GM23248 (cell line): ENCODE results near the gene ANO10. TPM values are rescaled to one million over a fixed set of nuclear protein-coding genes. Genes with fewer than 3 reads are reported as not detected.

Experiments used
- DNase-seq: peaks from one replicate; pipeline ENCODE4 v3.0.0-alpha.2; 2015
- H2AFZ ChIP-seq: fragments of 200-600 bp; sonication (generic); 2 replicates; pipeline ENCODE4 v1.6.1; 2016; ENCODE audit warnings: antibody characterized with exemption
- H3F3A ChIP-seq: fragments of 200-600 bp; sonication (generic); 2 replicates; pipeline ENCODE4 v1.6.1; 2016; ENCODE audit warnings: mild to moderate bottlenecking, antibody characterized with exemption, mixed run types; ENCODE audit not compliant: insufficient read depth
- H3K27ac ChIP-seq: fragments of 200-600 bp; sonication (generic); 2 replicates; pipeline ENCODE4 v1.5.1; 2016; ENCODE audit warnings: mild to moderate bottlenecking
- H3K27me3 ChIP-seq: fragments of 200-600 bp; sonication (generic); replicated peaks from 2 replicates; pipeline ENCODE4 v1.6.1; 2016; ENCODE audit warnings: mild to moderate bottlenecking; ENCODE audit not compliant: insufficient read depth
- H3K36me3 ChIP-seq: fragments of 200-600 bp; sonication (generic); 2 replicates; pipeline ENCODE4 v1.6.1; 2016; ENCODE audit warnings: low read depth, mild to moderate bottlenecking
- H3K4me1 ChIP-seq: fragments of 200-600 bp; sonication (generic); 2 replicates; pipeline ENCODE4 v1.6.1; 2016; ENCODE audit warnings: mild to moderate bottlenecking; ENCODE audit not compliant: insufficient read depth
- H3K4me2 ChIP-seq: fragments of 200-600 bp; sonication (generic); one replicate; pipeline ENCODE4 v1.6.1; 2016; ENCODE audit warnings: mild to moderate bottlenecking; ENCODE audit not compliant: unreplicated experiment
- H3K4me3 ChIP-seq: fragments of 200-600 bp; sonication (generic); 2 replicates; pipeline ENCODE4 v1.5.1; 2016; ENCODE audit warnings: mild to moderate bottlenecking
- H3K79me2 ChIP-seq: fragments of 200-600 bp; sonication (generic); 2 replicates; pipeline ENCODE4 v1.6.1; 2016; ENCODE audit warnings: mild to moderate bottlenecking; ENCODE audit not compliant: insufficient read depth
- H3K9ac ChIP-seq: fragments of 200-600 bp; sonication (generic); 2 replicates; pipeline ENCODE4 v1.6.1; 2016; ENCODE audit warnings: mild to moderate bottlenecking
- H3K9me2 ChIP-seq: fragments of 200-600 bp; sonication (generic); 2 replicates; pipeline ENCODE4 v1.6.1; 2016; ENCODE audit warnings: mixed run types, mild to moderate bottlenecking, moderate library complexity; ENCODE audit not compliant: insufficient read depth
- H3K9me3 ChIP-seq: fragments of 200-600 bp; sonication (generic); one replicate; pipeline ENCODE4 v1.6.1; 2017; ENCODE audit warnings: low read depth
- H4K20me1 ChIP-seq: fragments of 200-600 bp; sonication (generic); 2 replicates; pipeline ENCODE4 v1.6.0; 2016; ENCODE audit not compliant: insufficient read depth
- EZH2 ChIP-seq: fragments of 200-600 bp; sonication (generic); IDR thresholded peaks from 2 replicates; pipeline ENCODE4 v1.6.1; 2018; ENCODE audit warnings: antibody characterized with exemption, mild to moderate bottlenecking; ENCODE audit not compliant: insufficient read depth, poor library complexity, severe bottlenecking
- EZH2phosphoT487 ChIP-seq: fragments of 200-600 bp; sonication (generic); IDR thresholded peaks from 2 replicates; pipeline ENCODE4 v1.6.1; 2018; ENCODE audit warnings: antibody characterized with exemption, moderate library complexity, mild to moderate bottlenecking, low read depth; ENCODE audit not compliant: insufficient read depth
- WGBS, 2 experiments: methylation state at CpG; one replicate each; pipeline ENCODE4 v1.1.6; 2015 to 2017; ENCODE audit warnings: low lambda C conversion rate in 2 of 2, low coverage in 1 of 2; ENCODE audit errors: missing lambda C conversion rate in 2 of 2; 5-methylcytosine and 5-hydroxymethylcytosine counted together
- in situ Hi-C: fragments of 300-500 bp; cut with MboI; formaldehyde crosslinking; loops from 2 replicates; pipeline ENCODE4 v1.15.0; 2020
- polyA plus RNA-seq: library from polyadenylated mRNA; unstranded; fragments of >200 nt; fragmentation: Nextera tagmentation; extraction: Ambion mirVana; gene quantifications from 2 replicates; pipeline ENCODE4 v1.2.1, GENCODE V29; 2016
- total RNA-seq: library from RNA; depleted of rRNA; stranded (reverse); fragments of >200 nt; shearing (Covaris generic); gene quantifications from 2 replicates; pipeline ENCODE4 v1.2.3, GENCODE V29; 2014

Gene ANO10
- total and polyA plus RNA-seq, 2 experiments from 2014 or later, result 51.1 to 73.2 TPM

- Histone ChIP-seq H3K9me3 (no peaks in the 10 kb centered on the region), H3K27me3 (no peaks in the 10 kb centered on the region), H3K9me2 (no peaks in the 10 kb centered on the region), H2AFZ (no peak overlapping the region), H3K9ac (no peak overlapping the region), H3K4me1 (0 out of 2 replicates have a peak, but pooled peaks cover 2% of the 10 kb centered on the region), H3K27ac (no peak overlapping the region), H3K79me2 (no peaks in the 10 kb centered on the region), H3K4me3 (no peak overlapping the region), H3F3A (no peaks in the 10 kb centered on the region), H3K36me3 (no peaks in the 10 kb centered on the region), H3K4me2 (no peak overlapping the region), H4K20me1 (no peaks in the 10 kb centered on the region)
- DNase-seq, result no peak
- TF ChIP-seq EZH2 (no peak), EZH2phosphoT487 (no peak)
- 100% methylated on average over 1 of the region's 1 CpG for WGBS, 2 experiments
- in situ Hi-C loops, result no loop called here
These were observed 210.4 kb downstream of the ANO10 start for GRCh38 chr3:43411429-43411828.

- Histone ChIP-seq H3K27ac (no peak overlapping the region), H3K4me3 (no peak overlapping the region), H3K9ac (no peak overlapping the region), H3K36me3 (no peaks in the 10 kb centered on the region), H3K27me3 (no peaks in the 10 kb centered on the region), H2AFZ (no peak overlapping the region), H3K9me3 (no peaks in the 10 kb centered on the region), H3F3A (no peaks in the 10 kb centered on the region), H4K20me1 (no peaks in the 10 kb centered on the region), H3K9me2 (no peaks in the 10 kb centered on the region), H3K4me1 (0 out of 2 replicates have a peak, but pooled peaks cover 5% of the 10 kb centered on the region), H3K79me2 (no peaks in the 10 kb centered on the region), H3K4me2 (no peak overlapping the region)
- 94 to 97% methylated on average over 3 of the region's 3 CpGs for WGBS, 2 experiments
- in situ Hi-C loops, result no loop called here
- TF ChIP-seq EZH2phosphoT487, result no peak
- TF ChIP-seq EZH2, result no peak
- no peak for DNase-seq
These were observed 211.2 kb downstream of the ANO10 start for GRCh38 chr3:43410592-43410991.

GRCh38 chr3:43409506-43409905, 212.3 kb downstream of the ANO10 start:
- WGBS, 2 experiments, result 93 to 98% methylated on average over 4 of the region's 4 CpGs
- Histone ChIP-seq H3K9ac (no peak overlapping the region), H3K27ac (no peak overlapping the region), H3K9me2 (no peaks in the 10 kb centered on the region), H3K4me1 (0 out of 2 replicates have a peak, but pooled peaks cover 5% of the 10 kb centered on the region), H3K27me3 (no peaks in the 10 kb centered on the region), H3F3A (no peaks in the 10 kb centered on the region), H4K20me1 (no peaks in the 10 kb centered on the region), H3K9me3 (no peaks in the 10 kb centered on the region), H2AFZ (no peak overlapping the region), H3K79me2 (no peaks in the 10 kb centered on the region), H3K36me3 (no peaks in the 10 kb centered on the region), H3K4me2 (no peak overlapping the region), H3K4me3 (no peak overlapping the region)
- in situ Hi-C loops, result no loop called here
- DNase-seq, result no peak
- TF ChIP-seq EZH2phosphoT487 (no peak), EZH2 (no peak)

GRCh38 chr3:43406643-43407023, 215.2 kb downstream of the ANO10 start:
- no peak for TF ChIP-seq EZH2phosphoT487
- TF ChIP-seq EZH2, result no peak
- H3F3A ChIP-seq, result no peaks in the 10 kb centered on the region
- H4K20me1 ChIP-seq, result no peaks in the 10 kb centered on the region
- 96 to 100% methylated on average over 4 of the region's 4 CpGs for WGBS, 2 experiments
- H3K4me3 ChIP-seq, result no peak overlapping the region
- no peak overlapping the region for H3K27ac ChIP-seq
- 0 out of 2 replicates have a peak, but pooled peaks cover 5% of the 10 kb centered on the region for H3K4me1 ChIP-seq
- no peak overlapping the region for H3K9ac ChIP-seq
- no peaks in the 10 kb centered on the region for H3K9me2 ChIP-seq
- no peak overlapping the region for H2AFZ ChIP-seq
- in situ Hi-C loops, result no loop called here
- no peaks in the 10 kb centered on the region for H3K36me3 ChIP-seq
- H3K9me3 ChIP-seq, result no peaks in the 10 kb centered on the region
- no peak for DNase-seq
- no peaks in the 10 kb centered on the region for H3K27me3 ChIP-seq
- H3K79me2 ChIP-seq, result no peaks in the 10 kb centered on the region
- no peak overlapping the region for H3K4me2 ChIP-seq
